HepG2 (cell line): ENCODE results near the gene HCFC1. TPM values are rescaled to one million over a fixed set of nuclear protein-coding genes. Genes with fewer than 3 reads are reported as not detected.

ENCODE experiments used
- ATAC-seq: fragments of 200-7000 bp; cut with Tn5 transposase; 3 replicates; pipeline ENCODE4 v1.9.1; 2020; ENCODE audit warnings: mild to moderate bottlenecking, moderate library complexity
- BruUV-seq: library from RNA; stranded (reverse); fragments of 400-500 nt; replicated peaks from 2 replicates; lab custom pipeline; 2021; lab: Mats Ljungman, UMichigan
- CTCF ChIA-PET: fragments of 300-600 bp; formaldehyde crosslinking; extraction: SDS; loops from one replicate; lab custom pipeline; 2021; ENCODE audit warnings: low total read pairs, inconsistent platforms, low intra/inter-chr PET ratio; lab: Yijun Ruan, JAX
- POLR2A ChIA-PET: fragments of 350-600 bp; sonication (Branson Sonifier 250); formaldehyde crosslinking; loops from one replicate; lab custom pipeline; 2020; ENCODE audit warnings: antibody characterized with exemption, inconsistent platforms; lab: Yijun Ruan, JAX
- DNase-seq: peaks from one replicate; pipeline ENCODE4 v3.0.0-alpha.2; 2015; ENCODE audit warnings: low spot score
- FAIRE-seq: peaks from 3 replicates; lab custom pipeline; 2011; peaks lifted over from hg19 to GRCh38; lab: Jason Lieb, UNC
- H2AFZ ChIP-seq: one replicate; pipeline ENCODE4 v1.6.1; 2011; ENCODE audit warnings: low read length, inconsistent platforms
- H3K27ac ChIP-seq: fragments of 300-600 bp; 3 replicates; pipeline ENCODE4 v1.8.0; 2011; ENCODE audit warnings: mixed run types, mild to moderate bottlenecking, mixed read lengths, low read length, inconsistent platforms; ENCODE audit not compliant: insufficient read depth; ENCODE audit errors: extremely low read length
- H3K27me3 ChIP-seq, 2 experiments: fragments of 200-600 bp in 1 of 2; 2 replicates in 1 of 2; 3 replicates in 1 of 2; pipeline versions ENCODE4 v1.6.0 to v1.8.0; 2011; ENCODE audit warnings: low read length in 2 of 2, mild to moderate bottlenecking in 2 of 2, moderate library complexity in 2 of 2, inconsistent platforms in 1 of 2; ENCODE audit not compliant: insufficient read depth in 2 of 2, control insufficient read depth in 1 of 2
- H3K36me3 ChIP-seq, 2 experiments: fragments of 200-600 bp in 1 of 2; replicated peaks in 1 of 2; 2 replicates in 1 of 2; 3 replicates in 1 of 2; pipeline versions ENCODE4 v1.5.1 to v1.8.0; 2011; ENCODE audit warnings: low read length in 2 of 2, inconsistent platforms in 1 of 2; ENCODE audit not compliant: insufficient read depth in 2 of 2, control insufficient read depth in 1 of 2
- H3K4me1 ChIP-seq: 2 replicates; pipeline ENCODE4 v1.5.1; 2012; ENCODE audit warnings: low read length, inconsistent platforms; ENCODE audit not compliant: insufficient read depth
- H3K4me2 ChIP-seq: 2 replicates; pipeline ENCODE4 v1.6.0; 2011; ENCODE audit warnings: low read depth, low read length, inconsistent platforms
- H3K4me3 ChIP-seq, 3 experiments: fragments of 200-600 bp in 1 of 3; sonication (generic), shearing (Covaris generic) in 1 of 3; replicated peaks in 1 of 3; 2 replicates each; pipeline ENCODE4 v1.5.1; 2011 to 2016; ENCODE audit warnings: low read length in 3 of 3, inconsistent platforms in 2 of 3, low read depth in 2 of 3, mild to moderate bottlenecking in 2 of 3, control low read depth in 1 of 3, mixed read lengths in 1 of 3; ENCODE audit not compliant: insufficient read depth in 1 of 3
- H3K79me2 ChIP-seq: one replicate; pipeline ENCODE4 v1.6.1; 2011; ENCODE audit warnings: low read length, inconsistent platforms; ENCODE audit not compliant: insufficient read depth
- H3K9ac ChIP-seq: 2 replicates; pipeline ENCODE4 v1.6.0; 2011; ENCODE audit warnings: mild to moderate bottlenecking, low read depth, low read length, inconsistent platforms; ENCODE audit not compliant: insufficient read depth
- H3K9me3 ChIP-seq: 2 replicates; pipeline ENCODE4 v1.5.1; 2012; ENCODE audit warnings: mild to moderate bottlenecking, low read length
- H4K20me1 ChIP-seq: 2 replicates; pipeline ENCODE4 v1.6.0; 2011; ENCODE audit warnings: inconsistent platforms, mild to moderate bottlenecking, low read length, moderate library complexity; ENCODE audit not compliant: insufficient read depth
- GMEB1 ChIP-seq: sonication (generic); formaldehyde crosslinking; IDR thresholded peaks from 2 replicates; pipeline ENCODE4 v1.5.1; 2020; ENCODE audit warnings: missing genetic modification reagents, mild to moderate bottlenecking, borderline replicate concordance
- HINFP ChIP-seq: sonication (generic); formaldehyde crosslinking; IDR thresholded peaks from 2 replicates; pipeline ENCODE4 v1.4.0; 2020; ENCODE audit warnings: low read depth, mild to moderate bottlenecking, missing genetic modification reagents
- JDP2 ChIP-seq: sonication (generic); formaldehyde crosslinking; IDR thresholded peaks from 2 replicates; pipeline ENCODE4 v1.8.1; 2022; ENCODE audit warnings: missing genetic modification reagents, borderline replicate concordance
- KLF15 ChIP-seq: sonication (generic); formaldehyde crosslinking; IDR thresholded peaks from 2 replicates; pipeline ENCODE4 v1.8.1; 2023; ENCODE audit warnings: borderline replicate concordance, mild to moderate bottlenecking, inconsistent platforms, missing genetic modification reagents, mixed read lengths
- PAXIP1 ChIP-seq: sonication (generic); formaldehyde crosslinking; conservative IDR thresholded peaks from 2 replicates; pipeline ENCODE4 v1.4.0; 2020; ENCODE audit warnings: mild to moderate bottlenecking, missing genetic modification reagents, moderate library complexity
- RXRB ChIP-seq: IDR thresholded peaks from 2 replicates; pipeline ENCODE4 v1.6.1; 2016; ENCODE audit warnings: borderline replicate concordance, missing genetic modification reagents, missing compliant biosample characterization
- SALL1 ChIP-seq: sonication (generic); formaldehyde crosslinking; IDR thresholded peaks from 2 replicates; pipeline ENCODE4 v1.8.0; 2022; ENCODE audit warnings: mild to moderate bottlenecking, missing genetic modification reagents
- SOX13 ChIP-seq, 3 experiments: fragments of 450-650 bp in 1 of 3; sonication (generic) in 1 of 3; formaldehyde crosslinking in 1 of 3; IDR thresholded peaks in 2 of 3; conservative IDR thresholded peaks in 1 of 3; 2 replicates each; pipeline versions ENCODE4 v1.5.0 to v1.6.1; 2016 to 2020; ENCODE audit warnings: antibody characterized with exemption in 1 of 3, mild to moderate bottlenecking in 1 of 3, missing compliant biosample characterization in 1 of 3, missing genetic modification reagents in 1 of 3, moderate library complexity in 1 of 3
- SOX5 ChIP-seq: IDR thresholded peaks from 2 replicates; pipeline ENCODE4 v1.6.1; 2016; ENCODE audit warnings: borderline replicate concordance
- SOX6 ChIP-seq, 2 experiments: fragments of 450-650 bp in 1 of 2; sonication (generic) in 1 of 2; formaldehyde crosslinking in 1 of 2; IDR thresholded peaks; 2 replicates each; pipeline versions ENCODE4 v1.4.0 to v1.6.1; 2017 to 2020; ENCODE audit warnings: antibody characterized with exemption in 1 of 2, mild to moderate bottlenecking in 1 of 2, missing genetic modification reagents in 1 of 2
- ZFX ChIP-seq: sonication (generic); formaldehyde crosslinking; IDR thresholded peaks from 2 replicates; pipeline ENCODE4 v1.4.0; 2020; ENCODE audit warnings: mild to moderate bottlenecking, low read depth, missing genetic modification reagents, moderate library complexity
- ZNF343 ChIP-seq: sonication (generic); formaldehyde crosslinking; IDR thresholded peaks from 2 replicates; pipeline ENCODE4 v1.4.0; 2020; ENCODE audit warnings: mild to moderate bottlenecking, missing genetic modification reagents
- WGBS: methylation state at CpG from one replicate; pipeline ENCODE4 v1.1.6; 2017; ENCODE audit warnings: low lambda C conversion rate; 5-methylcytosine and 5-hydroxymethylcytosine counted together
- in situ Hi-C: cut with HindIII; loops from 2 replicates; pipeline ENCODE4 v1.10.0; 2017; ENCODE audit warnings: low pct_unique_long_range_greater_than_20kb; ENCODE audit not compliant: extremely low pct_ligation_motif_present
- intact Hi-C: fragments of 100-400 bp; cut with micrococcal nuclease; formaldehyde crosslinking; loops from one replicate; pipeline ENCODE4 v1.10.0; 2022; ENCODE audit not compliant: unreplicated experiment
- polyA plus RNA-seq, 8 experiments: library from polyadenylated mRNA; depleted of rRNA in 3 of 8; stranded (reverse) in 7 of 8; unstranded in 1 of 8; fragments of >200 nt; fragmentation: Illumina TruSeq in 4 of 8; extraction: Trizol in 4 of 8; gene quantifications; 2 replicates each; pipeline versions ENCODE4 v1.2.1 to v1.2.3, GENCODE V29; 2011 to 2016; ENCODE audit warnings: low read depth in 4 of 8, missing spikeins in 1 of 8, mixed read lengths in 1 of 8; ENCODE audit not compliant: insufficient read depth in 1 of 8
- total RNA-seq, 5 experiments: library from RNA; depleted of rRNA; stranded (reverse); fragments of >200 nt; fragmentation: Illumina TruSeq; extraction: Trizol; gene quantifications; 2 replicates each; pipeline ENCODE4 v1.2.3, GENCODE V29; 2016; ENCODE audit warnings: low read depth in 1 of 5

HCFC1 gene
- total and polyA plus RNA-seq, 2 of the 13 experiments (the other 11 are each of a cell fraction or from before 2014, with no cell fraction given), result 5.8 to 17.8 TPM

- Histone ChIP-seq H3K9ac (0 out of 2 replicates have a peak overlapping the region, but pooled peaks have one; percentile 22), H3K27me3 (no peaks in the 10 kb centered on the region), H3K27ac (peak overlapping the region; percentile 57), H3K4me1 (peaks cover 35% of the 10 kb centered on the region), H3K79me2 (no peaks in the 10 kb centered on the region), H3K4me2 (0 out of 2 replicates have a peak overlapping the region, but pooled peaks have one; percentile 23), H3K9me3 (no peaks in the 10 kb centered on the region), H3K36me3 (no peaks in the 10 kb centered on the region), H2AFZ (no peak overlapping the region), H4K20me1 (no peaks in the 10 kb centered on the region), H3K4me3 (no peak overlapping the region; a peak in 1 of 6 replicates)
- FAIRE-seq (no peak), ATAC-seq (no peak), DNase-seq (peak; percentile 27)
- ChIA-PET CTCF (no interaction called here), POLR2A (interaction anchor here (0.9 to 1.0 kb wide), 2 partner anchors 13 to 14 kb away, joined by 3 to 5 read pairs; no protein-coding TSS in a partner anchor)
- intact Hi-C loops (loop anchor here (10.0 kb wide), 1 partner anchor 177 kb away; the partner anchor contains the start of gene PLXNB3), in situ Hi-C loops (no loop called here)
- WGBS, result 67% methylated on average over 1 of the region's 23 CpGs
- no TSS peak for BruUV-seq
- TF ChIP-seq RXRB (no peak), ZFX (CRISPR knock-in tag) (peak; percentile 14; the same call in 1 of the 2 replicates), ZNF343 (no peak), SOX13 (IDR thresholded peaks at IDR 0.05) (no peak), SOX13 (CRISPR knock-in tag; conservative IDR thresholded peaks at IDR 0.05 in 1 of 2, IDR thresholded peaks at IDR 0.05 in 1 of 2) (0 out of 4 replicates have a peak, but pooled peaks of 1 of the 2 experiments have one; percentile 9), SALL1 (CRISPR knock-in tag) (0 out of 2 replicates have a peak, but pooled peaks have one; percentile 16), SOX5 (CRISPR knock-in tag) (peak; percentile 27; the same call in 1 of the 2 replicates), HINFP (no peak), GMEB1 (no peak), PAXIP1 (peak; percentile 26; the same call in 1 of the 2 replicates), KLF15 (no peak), JDP2 (CRISPR knock-in tag) (no peak), SOX6 (IDR thresholded peaks at IDR 0.05) (no peak), SOX6 (CRISPR knock-in tag; IDR thresholded peaks at IDR 0.05) (0 out of 2 replicates have a peak, but pooled peaks have one; percentile 34)
Measured at GRCh38 chrX:153941336-153942252, 30.0 kb downstream of the HCFC1 start.
